Right kidney (tissue), 1 donor: Measurements from ENCODE around the gene SQSTM1.

ENCODE experiments used
- DNase-seq: peaks from one replicate; pipeline ENCODE4 v3.0.0-alpha.2; 2016

SQSTM1 gene

DNA sequence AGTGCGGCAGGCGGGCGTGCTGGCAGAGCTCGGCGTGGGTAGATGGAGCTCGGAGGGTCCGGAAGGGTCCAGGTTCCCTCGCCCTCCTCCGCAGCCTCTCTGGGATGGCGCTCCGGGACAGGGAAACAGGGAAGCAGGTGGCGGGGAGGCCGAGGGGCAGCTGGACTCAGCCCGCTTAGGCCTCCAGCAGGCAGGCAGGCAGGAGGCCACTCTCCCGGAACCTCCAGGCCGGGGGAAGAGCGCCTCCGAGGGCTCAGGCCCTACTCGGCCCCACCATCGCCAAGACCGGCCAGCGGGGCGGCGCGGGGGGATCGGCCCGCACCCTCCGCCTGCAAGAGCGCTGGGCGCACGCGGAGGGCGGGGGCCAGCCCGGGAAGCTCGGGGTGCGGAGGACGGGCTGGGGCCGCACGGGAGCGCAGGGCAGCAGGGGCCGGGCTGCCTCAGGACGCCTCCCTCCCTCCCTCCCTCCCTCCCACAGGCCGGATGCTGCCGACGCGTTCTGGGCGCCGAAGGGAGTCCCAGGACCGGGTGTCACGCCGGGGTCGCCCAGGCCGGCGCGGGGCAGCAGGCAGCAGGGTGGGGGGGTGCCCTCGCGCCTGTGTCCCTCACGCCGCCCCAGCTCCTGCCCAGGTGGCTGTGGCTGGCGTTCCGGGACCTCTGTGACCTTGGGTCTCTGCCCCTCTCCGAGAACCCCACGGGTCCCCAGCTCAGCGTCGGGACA lies 15.0 kb upstream of the SQSTM1 start:
- DNase-seq: peak; percentile 82

DNA sequence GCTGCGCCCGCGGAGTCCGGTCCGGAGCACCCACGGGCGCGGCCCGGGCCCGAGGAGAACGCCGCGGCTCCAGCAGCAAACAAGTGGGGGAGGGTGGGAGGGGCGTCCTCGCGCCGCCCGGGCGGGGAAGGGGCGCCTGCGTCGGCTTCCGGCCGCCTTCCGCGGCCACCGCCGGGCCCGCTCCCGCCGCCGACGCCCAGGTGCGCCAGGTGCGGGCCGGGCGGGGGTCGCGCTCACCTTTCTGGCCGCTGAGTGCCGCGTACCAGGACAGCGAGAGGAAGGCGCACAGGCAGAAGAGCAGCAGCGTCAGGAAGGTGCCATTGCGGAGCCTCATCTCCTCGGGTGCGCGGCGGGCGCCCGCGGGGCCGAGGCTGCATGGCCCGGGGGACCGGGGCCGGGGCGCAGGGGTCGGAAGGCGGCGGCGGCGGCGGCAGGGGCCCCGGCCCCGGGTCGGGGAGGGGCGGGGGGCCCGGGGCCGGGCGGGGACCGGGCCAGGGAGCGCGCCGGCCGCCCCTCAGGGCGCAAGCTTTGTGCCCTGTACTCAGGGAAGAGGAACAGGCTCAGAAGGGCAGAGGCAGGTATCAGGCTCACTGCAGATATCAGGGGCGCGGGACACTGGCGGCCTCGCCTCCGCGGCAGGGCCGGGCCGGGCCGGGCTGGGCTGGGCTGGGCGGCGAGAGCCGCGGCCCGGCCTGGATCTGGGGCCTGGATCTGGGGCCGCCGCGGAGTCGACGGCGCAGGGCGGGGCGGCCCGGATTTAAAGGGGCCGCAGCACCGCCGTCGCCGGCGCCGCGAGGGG lies 14.3 kb upstream of the SQSTM1 start, which contains the start of gene MGAT4B:
Gene MGAT4B, minus strand, starts transcription at position 617 of the 799 bp plus-strand sequence. Its CDS starts 283 bp downstream, at position 334.
- DNase-seq: peak; percentile 76

DNA sequence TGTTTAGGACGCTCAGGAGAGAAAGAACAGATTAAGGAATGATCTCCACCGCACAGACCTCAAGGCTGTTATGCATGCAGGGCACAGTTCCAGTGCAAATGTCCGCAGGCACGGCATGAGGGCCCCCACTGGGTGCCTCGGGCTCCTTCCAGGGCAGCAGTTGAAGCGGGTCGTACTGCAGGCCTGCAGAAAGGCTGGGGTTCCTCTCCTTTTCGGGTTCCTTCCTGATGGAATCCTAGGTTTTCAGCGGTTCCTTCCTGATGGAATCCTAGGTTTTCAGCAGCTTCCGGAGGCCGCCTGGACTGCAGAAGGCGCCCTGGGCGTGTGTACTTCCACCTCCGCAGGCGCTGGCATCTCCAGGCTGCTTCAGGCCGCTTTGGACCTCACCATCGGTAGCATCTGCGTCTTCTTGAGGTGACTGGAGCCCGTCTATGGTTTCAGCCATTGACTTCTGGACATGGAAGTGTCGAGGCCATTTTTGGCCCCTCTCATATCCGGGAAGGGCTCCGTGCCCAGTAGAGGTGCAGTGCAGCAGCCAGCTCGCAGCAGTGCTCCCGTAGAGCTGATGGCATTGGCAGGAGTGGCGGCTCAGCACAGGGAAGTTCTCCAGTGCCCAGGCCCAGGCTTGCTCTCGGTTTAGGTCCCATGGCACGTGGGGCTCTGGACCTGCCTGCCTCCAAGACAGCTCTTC lies 8.4 kb upstream of the SQSTM1 start:
- DNase-seq: no peak

DNA sequence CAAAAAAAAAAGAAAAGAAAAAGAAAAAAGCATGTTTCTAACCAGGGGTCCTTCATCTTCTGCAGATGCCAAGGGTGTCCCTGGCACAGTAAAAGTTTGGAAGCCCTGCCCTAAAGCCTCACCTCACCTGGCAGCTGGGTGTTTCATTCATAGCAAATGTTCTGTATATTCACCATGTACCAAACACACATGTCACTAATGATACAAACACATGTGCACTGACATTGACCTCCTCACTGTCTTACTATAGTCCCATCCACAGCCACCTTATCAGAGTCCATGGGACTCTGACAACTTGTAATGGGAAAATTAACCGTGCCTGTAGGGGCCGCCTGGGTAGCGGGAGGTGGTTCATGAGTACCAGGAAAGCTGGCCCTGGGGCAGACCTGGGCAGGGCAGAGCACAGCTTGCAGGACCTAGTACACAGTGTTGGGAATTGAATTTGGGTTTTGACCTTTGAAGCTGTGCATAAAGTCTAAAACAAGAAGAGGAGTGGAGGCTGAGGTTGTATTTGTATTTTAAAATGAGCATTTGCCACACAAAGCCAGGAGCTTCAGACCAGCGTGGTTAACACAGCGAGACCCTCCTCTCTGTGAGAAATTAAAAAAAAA lies 7.6 kb upstream of the SQSTM1 start:
- DNase-seq: no peak

DNA sequence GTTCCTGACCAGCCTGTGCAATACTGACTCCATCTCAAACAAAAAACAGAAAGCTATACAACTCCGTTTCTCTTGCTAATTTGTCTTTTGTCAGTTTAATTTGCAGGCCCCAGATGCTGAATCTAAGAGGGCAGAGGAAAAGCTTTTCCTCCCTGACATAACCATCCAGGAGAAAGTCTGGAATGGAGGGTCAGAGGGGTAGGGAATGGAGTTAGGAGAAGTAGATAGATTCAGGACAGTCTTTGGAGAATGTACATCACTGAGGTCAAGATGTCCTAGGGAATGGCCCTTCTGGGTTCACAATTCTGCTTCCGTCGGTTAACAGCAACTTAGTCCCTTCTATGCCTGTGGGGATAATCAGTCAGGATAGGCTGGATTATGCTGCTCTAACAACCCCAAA lies 6.6 kb upstream of the SQSTM1 start:
- no peak for DNase-seq

DNA sequence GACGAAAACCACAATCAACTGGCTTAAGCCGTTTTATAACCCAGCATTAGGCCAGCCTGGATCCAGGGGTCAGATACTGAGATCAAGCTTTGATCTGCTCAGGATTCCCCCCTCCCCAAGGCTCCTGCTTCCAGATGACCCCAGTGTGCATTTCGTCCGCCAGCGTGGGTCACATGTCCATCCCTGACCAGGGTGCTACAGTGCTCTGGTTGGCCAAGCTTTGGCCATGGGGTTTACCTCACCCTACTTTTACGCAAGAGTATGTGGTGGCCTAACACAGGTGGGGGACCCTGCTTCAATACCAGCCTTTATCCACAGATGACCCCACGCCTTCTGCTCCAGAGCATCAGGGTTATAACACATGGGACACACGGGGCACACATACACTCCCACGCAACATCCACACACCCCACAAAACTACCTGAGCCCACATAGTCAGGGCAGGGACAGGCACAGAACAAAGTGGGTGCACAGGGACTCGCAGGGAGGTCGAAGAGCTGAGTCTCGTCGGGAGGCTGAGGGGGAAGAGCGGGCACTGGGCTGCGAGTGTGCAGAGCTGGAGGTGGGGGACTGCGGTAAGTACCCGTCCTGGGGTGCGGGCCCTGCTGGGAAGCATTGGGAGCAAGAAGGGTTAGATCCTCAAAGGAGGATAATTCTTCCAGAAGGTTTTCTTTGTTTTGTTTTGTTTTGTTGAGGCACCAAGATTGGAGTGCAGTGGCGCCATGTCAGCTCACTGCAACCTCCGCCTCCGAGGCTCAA lies 5.0 kb upstream of the SQSTM1 start:
- DNase-seq: no peak

DNA sequence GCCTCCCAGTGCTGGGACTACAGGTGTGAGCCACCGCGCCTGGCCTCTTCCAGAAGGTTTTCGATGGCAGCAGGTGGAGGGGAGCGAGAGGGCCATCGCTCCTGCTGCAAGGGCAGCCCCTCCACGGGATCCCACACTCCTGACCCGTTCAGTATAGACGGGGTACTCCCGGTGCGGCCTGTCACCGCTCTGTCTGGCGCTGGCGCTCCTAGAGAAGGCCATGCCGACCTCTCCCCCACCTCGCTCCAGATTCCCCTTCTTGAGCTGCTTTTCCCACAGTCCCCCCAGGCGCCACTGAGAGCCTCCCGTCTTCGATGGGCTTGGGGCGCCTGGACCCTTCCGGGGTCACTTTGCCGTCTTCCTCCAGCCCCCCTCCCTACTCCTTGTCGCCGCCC lies 4.3 kb upstream of the SQSTM1 start:
- no peak for DNase-seq

DNA sequence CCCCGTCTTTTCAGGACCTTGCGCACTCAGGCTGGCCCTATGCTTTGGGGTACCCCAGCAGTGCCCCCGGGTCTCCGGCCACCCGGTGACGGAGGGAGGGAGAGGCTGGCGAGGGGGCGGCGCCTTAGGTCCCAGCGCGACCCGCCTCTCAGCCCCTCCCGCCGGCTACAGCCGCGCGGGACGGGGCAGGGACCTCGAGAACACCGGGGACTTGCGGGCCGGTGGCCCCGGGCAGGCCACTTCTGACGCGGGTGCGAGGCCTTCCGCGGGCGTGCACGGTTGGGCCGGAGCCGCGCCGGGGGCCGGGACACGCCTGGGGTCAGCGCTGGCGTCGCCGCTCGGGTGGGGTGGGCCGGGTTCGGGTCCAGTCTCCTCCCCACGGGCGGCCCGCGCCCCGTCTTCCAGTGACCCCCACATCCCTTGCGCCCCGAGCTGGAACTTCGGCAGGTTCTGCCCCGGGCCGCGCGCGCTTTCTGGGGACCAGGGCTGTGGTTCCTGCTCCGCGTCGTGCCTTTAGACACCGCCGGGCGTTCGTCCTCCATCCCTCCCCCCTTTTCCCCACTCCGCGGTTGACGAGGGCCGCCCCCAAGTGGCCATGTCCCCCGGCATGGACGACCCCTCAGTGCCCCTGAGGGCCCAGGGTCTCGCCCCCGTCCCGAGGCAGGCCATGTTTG lies 3.8 kb upstream of the SQSTM1 start:
- DNase-seq: peak; percentile 56

DNA sequence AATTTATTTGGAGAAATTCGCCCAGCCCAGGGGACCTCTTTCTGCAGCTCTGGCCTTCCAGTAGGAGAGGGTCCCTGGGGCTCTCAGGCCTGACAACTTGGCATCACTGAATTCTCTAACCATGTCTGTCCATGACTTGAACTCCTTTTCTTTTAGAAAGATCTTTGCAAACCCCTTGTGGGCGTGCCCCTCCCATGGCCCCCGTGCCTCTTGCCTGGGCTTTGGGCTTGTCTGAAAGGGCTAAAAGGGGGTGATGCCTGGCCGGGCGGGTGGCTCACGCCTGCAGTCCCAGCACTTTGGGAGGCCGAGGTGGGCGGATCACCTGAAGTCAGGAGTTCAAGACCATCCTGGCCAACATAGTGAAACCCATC lies 3.2 kb upstream of the SQSTM1 start:
- no peak for DNase-seq

DNA sequence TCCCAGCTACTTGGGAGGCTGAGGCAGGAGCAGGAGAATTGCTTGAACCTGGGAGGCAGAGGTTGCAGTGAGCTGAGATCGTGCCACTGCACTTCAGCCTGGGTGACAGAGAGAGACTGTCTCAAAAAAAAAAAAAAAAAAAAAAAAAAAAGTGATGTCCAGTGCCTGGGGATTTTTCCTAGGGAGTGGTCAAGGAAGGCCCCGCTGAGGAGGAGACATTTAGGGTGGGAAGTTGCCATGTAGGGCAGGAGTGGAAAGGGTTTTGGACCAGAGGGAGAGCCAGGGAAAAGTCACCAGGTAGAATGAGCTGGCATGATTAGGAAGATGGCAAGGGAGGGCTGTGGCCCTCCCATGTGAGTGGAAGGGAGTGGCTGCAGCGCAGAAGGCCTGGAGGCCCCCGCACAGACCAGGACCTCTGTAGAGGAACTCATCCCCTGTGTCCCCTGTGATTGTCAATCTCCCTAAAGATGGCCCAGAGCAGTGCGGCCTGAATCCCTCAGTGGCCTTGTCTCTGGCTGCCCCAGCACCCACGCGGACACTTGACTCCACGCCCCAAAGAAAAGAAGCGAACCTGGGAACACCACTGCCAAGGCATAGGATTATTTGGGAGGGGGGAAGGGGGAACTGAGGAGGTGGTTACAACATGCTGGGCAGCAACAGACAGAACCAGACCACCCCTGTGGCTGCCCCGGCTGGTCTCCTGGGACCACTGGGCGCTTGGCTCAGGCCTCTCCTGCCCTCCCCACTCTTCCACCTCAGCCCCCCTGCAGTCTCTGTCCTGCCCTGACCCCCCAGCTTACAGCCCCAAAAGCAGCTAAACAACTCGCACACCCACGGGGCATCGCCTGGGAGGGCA lies 2.6 kb upstream of the SQSTM1 start:
- DNase-seq: no peak

DNA sequence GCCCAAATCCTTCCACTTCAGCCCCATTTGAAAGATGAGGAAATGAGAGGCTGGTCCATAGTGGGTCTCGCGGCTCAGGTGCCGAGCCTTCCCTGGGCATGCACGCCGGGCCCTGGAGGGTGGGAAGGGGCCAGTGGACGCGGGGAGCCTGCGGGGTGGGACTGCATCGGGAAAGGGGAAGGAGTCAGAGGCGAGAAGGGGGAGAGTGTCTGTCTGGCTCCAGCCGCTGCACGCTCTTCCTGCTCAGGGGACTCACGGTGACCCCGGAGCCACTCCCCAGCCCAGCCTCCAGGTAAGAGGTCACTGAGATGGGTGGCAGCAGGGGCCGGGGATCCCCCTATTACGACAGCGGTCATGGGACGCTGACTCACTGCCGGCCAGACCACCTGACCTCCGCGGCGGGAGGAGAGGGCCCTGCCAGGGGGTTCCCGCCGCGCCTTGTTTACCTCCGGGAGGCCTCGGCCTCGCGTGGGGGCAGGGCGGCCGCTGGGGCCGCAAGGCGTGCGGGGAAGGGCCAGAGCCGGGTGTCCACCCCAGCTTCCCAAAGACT lies 1.9 kb upstream of the SQSTM1 start:
- DNase-seq: peak; percentile 76

DNA sequence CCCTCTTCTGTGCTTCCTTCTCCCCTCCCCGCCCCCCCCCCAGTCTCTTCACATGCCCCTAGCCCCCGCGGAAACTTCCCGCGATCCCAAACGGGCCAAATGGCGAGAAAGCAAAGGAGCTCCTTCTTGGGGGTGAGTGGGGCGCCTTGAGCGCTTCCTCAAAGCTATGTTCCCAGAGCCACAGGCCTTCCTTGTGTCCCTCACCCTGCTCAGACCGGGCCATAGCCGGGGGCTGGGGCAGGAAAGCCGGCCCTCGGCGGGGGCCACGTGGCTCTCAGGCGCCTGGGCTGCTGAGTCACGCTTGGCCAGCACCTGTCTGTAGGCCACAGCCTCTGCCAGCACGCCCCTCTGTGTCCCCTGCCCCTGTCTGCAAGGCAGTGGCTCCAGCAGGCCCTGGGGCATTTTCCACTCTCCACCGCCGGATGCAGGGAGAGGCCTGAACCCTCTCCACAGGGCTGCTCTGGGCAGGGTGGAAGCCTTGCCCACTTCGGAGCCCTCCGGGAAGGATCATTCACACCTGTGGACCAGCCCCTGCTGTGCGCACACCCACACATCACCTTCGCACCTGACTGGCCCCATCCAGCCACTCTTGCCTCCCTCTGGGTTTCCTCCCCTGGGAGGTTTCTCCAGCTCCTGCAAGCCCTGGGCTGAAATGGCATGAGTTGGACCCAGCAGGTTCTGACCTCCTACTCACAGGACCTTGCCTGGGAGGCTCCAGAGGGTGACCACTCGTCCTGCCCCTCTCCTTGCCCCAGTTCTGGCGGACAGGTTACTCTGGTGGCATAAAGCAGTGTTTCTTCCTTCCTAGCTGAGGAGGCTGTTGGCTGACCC lies 1.2 kb upstream of the SQSTM1 start:
- peak; percentile 73 for DNase-seq

DNA sequence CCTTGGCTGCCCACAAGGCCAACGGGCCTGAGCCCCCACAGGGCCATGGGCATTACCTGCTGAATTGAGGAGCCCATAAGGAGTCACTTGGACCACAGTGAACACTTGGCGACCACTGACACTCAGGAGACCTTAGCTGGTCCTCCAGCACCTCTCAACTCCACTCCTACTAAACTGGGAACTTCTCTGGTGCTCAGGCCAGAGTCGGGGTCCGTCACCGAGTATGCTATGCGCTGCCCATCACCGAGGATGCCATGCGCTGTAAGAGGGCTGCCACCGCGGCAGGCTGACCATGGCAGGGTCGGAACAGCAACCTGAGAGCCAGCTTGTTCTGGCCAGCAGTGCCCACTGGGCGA lies 600 bp upstream of the SQSTM1 start:
- DNase-seq: no peak

DNA sequence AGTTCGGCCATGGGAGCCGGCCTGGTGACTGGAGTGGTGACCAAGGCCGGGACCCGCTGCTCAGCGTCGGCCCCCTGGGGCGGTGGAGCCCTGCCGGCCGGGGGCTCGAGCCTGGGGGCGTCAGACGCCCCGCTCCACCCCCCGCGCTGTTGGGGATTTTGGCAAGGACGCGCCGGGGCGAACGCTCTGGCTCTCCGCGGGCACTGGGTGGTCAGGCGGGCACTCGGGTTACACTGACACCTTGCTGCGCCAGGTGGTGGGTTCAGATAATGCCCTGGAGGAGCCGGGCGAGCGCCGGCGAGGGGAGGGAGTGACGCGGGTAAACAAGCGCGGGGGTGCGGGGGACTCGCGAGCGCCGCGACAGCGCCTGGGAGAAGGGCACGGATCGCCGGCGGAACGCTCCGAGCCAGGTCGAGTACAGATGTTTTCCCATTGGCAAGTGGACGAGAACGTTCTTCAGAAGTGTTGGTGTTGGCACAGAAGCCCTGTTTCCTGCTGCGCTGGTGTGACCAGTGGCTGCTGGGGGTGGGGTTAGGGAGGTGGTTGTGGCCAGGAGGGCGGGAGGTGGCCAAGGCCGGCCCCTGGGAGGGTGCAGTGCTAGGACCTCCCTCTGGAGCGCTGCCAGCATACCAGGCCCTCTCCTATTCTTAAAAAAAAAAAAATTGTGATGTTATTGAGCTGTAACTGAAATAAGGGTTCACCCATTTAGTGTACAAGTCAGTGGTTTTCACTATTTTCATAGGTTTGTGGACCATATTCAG lies 773 bp downstream of the SQSTM1 start:
- peak; percentile 89 for DNase-seq

DNA sequence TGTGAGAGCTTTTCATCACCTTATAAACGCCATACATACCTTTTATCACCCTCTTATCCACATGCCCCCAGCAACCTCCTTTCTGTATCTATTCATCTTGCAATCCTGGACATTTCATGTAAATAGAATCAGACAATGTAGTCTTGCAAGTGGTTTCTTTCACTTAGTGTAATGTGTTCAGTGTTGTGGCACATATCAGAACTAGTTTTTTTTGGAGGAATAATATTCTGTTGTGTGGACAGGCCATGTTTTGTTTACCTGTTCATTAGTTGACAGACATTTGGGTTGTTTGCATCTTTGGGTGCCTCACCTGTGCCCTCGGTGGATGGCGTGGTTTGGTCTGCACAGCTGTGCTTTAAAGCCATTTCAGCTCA lies 1.3 kb downstream of the SQSTM1 start:
- no peak for DNase-seq

DNA sequence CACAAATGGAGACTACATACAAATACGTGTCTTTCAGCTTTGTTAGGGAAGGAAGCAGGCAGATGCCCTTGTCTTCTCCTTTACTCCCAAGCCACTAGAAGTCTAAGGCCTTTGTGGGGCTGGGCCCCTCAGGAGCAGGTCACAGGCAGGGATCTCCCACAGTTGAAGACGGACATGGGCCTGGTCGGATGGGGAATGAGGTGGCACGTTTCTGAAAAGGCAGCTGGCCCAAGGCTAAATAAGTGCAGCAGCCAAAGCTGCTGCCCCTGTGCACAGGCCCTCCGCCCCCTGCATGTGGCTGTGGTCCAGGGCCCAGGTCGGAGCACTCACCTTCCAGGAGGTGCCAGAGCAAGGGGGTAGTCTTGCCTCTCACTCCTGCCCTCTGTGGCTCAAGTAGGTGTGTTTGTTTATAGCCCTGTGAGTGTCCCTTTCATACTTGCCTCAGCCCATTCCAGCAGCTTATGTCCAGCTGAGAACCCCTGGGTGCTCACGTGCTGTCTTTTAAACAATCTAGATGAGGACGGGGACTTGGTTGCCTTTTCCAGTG lies 1.8 kb downstream of the SQSTM1 start:
- DNase-seq: no peak

DNA sequence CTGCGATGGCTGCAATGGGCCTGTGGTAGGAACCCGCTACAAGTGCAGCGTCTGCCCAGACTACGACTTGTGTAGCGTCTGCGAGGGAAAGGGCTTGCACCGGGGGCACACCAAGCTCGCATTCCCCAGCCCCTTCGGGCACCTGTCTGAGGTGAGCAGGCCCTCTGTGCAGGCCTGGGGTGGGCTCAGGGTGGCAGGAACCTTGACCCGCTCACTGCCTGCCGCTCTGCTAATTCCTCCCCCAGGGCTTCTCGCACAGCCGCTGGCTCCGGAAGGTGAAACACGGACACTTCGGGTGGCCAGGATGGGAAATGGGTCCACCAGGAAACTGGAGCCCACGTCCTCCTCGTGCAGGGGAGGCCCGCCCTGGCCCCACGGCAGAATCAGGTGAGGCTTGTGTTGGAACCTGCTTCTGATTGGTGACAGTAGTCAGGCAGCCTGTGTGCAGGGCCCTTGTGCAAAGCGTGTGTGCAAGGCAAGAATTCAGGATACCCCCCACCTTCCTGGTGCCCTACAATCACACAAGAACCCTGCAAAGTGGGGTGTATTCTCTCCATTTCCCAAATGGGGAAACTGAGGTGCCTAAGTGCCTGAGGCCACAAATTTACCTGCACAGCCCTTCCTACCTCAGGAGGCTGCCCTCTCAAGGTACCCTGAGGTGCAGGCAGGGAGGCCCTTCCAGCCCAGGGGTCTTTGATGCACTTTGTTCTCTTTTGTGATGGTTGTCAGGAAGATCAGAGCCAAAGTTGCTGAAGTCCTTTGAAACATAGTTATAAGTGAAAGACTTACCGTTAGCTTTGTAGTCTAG lies 3.4 kb downstream of the SQSTM1 start:
- no peak for DNase-seq
